Measurements from ENCODE around the gene SPDYE16. TPM values are rescaled to one million over a fixed set of nuclear protein-coding genes. Genes with fewer than 3 reads are reported as not detected.
"Not testable (repeated sequence)": the region's sequence is repeated elsewhere in the genome, so short reads cannot be mapped to it uniquely, and the experiment has no call there.

The SPDYE16 gene
- total RNA-seq, 1 donor: 0.36 TPM

DNA sequence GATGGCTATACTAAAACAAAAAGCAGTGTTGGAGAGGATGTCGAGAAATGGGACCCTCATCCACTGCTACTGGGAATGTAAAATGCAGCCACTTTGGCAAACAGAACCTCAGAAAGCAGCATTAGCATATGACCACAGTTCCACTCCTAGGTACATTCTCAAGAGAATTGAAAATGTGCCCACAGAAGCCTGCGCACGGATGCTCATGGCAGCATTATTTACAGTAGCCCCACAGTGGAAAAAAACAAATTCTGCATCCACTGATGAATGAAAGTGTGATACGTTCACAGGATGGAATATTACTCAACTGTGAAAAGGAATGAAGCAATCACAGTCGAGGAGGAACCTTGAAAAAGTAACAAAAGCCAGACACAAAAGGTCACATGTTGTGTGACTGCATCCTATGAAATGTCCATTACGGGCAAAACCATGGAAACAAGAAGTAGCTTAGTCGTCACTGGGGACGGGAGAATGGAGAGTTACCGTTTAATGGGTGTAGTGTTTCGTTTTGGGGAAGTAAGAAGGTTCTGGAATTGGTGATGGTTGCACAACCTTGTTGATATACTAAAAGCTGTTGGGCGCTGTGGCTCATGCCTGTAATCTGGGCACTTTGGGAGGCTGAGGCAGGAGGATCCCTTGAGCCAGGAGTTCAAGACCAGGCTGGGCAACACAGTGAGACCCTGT lies 35.2 kb downstream of the SPDYE16 start:
- Histone ChIP-seq H2AFZ (ENCODE audit: low read length) (no peak overlapping the region), H4K20me1 (ENCODE audit: insufficient read depth, low read length) (no peaks in the 10 kb centered on the region), H3K4me1 (ENCODE audit: insufficient read depth, low read length) (no peaks in the 10 kb centered on the region), H3K4me3 (ENCODE audit: insufficient read depth, low read length) (no peak overlapping the region), H3K9me3 (ENCODE audit: low read depth, low read length) (no peaks in the 10 kb centered on the region), H3K27ac (ENCODE audit: low read depth, low read length) (no peak overlapping the region), H3K4me2 (ENCODE audit: insufficient read depth, low read length) (no peak overlapping the region), H3K27me3 (ENCODE audit: insufficient read depth, low read length) (no peaks in the 10 kb centered on the region), H3K36me3 (ENCODE audit: insufficient read depth, low read length) (no peaks in the 10 kb centered on the region), H3K79me2 (ENCODE audit: insufficient read depth, low read length) (no peaks in the 10 kb centered on the region)
- DNase-seq (ENCODE audit: insufficient read length, low spot score, missing footprints): no peak
- TF ChIP-seq, protein P1, sequence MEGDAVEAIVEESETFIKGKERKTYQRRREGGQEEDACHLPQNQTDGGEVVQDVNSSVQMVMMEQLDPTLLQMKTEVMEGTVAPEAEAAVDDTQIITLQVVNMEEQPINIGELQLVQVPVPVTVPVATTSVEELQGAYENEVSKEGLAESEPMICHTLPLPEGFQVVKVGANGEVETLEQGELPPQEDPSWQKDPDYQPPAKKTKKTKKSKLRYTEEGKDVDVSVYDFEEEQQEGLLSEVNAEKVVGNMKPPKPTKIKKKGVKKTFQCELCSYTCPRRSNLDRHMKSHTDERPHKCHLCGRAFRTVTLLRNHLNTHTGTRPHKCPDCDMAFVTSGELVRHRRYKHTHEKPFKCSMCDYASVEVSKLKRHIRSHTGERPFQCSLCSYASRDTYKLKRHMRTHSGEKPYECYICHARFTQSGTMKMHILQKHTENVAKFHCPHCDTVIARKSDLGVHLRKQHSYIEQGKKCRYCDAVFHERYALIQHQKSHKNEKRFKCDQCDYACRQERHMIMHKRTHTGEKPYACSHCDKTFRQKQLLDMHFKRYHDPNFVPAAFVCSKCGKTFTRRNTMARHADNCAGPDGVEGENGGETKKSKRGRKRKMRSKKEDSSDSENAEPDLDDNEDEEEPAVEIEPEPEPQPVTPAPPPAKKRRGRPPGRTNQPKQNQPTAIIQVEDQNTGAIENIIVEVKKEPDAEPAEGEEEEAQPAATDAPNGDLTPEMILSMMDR (IDR thresholded peaks at IDR 0.05; ENCODE audit: extremely low read depth, low read depth, low read length): no peak

- H3K4me1 ChIP-seq (ENCODE audit: insufficient read depth, low read length); H3K4me2 ChIP-seq (ENCODE audit: insufficient read depth, low read length); H2AFZ ChIP-seq (ENCODE audit: low read length); DNase-seq (ENCODE audit: insufficient read length, low spot score, missing footprints); H3K79me2 ChIP-seq (ENCODE audit: insufficient read depth, low read length); H3K4me3 ChIP-seq (ENCODE audit: insufficient read depth, low read length); H3K36me3 ChIP-seq (ENCODE audit: insufficient read depth, low read length); H3K9me3 ChIP-seq (ENCODE audit: low read depth, low read length); H4K20me1 ChIP-seq (ENCODE audit: insufficient read depth, low read length); H3K27me3 ChIP-seq (ENCODE audit: insufficient read depth, low read length); H3K27ac ChIP-seq (ENCODE audit: low read depth, low read length): not testable (repeated sequence)
These were observed 36.5 kb downstream of the SPDYE16 start for GRCh38 chr7:76506643-76507042.

- Histone ChIP-seq H3K4me2 (ENCODE audit: insufficient read depth, low read length) (no peak overlapping the region), H3K79me2 (ENCODE audit: insufficient read depth, low read length) (no peaks in the 10 kb centered on the region), H3K27me3 (ENCODE audit: insufficient read depth, low read length) (no peaks in the 10 kb centered on the region), H4K20me1 (ENCODE audit: insufficient read depth, low read length) (no peaks in the 10 kb centered on the region), H3K36me3 (ENCODE audit: insufficient read depth, low read length) (no peaks in the 10 kb centered on the region), H3K9me3 (ENCODE audit: low read depth, low read length) (no peaks in the 10 kb centered on the region), H2AFZ (ENCODE audit: low read length) (no peak overlapping the region), H3K27ac (ENCODE audit: low read depth, low read length) (no peak overlapping the region), H3K4me1 (ENCODE audit: insufficient read depth, low read length) (no peaks in the 10 kb centered on the region), H3K4me3 (ENCODE audit: insufficient read depth, low read length) (no peak overlapping the region)
- TF ChIP-seq, protein P1 (IDR thresholded peaks at IDR 0.05; ENCODE audit: extremely low read depth, low read depth, low read length): no peak
- DNase-seq (ENCODE audit: insufficient read length, low spot score, missing footprints): peak; percentile 60
These were observed 37.0 kb downstream of the SPDYE16 start for GRCh38 chr7:76506081-76506440.

GRCh38 chr7:76505168-76506080 lies 37.7 kb downstream of the SPDYE16 start:
- H3K4me1 ChIP-seq (ENCODE audit: insufficient read depth, low read length): no peaks in the 10 kb centered on the region
- no peak overlapping the region for H3K4me3 ChIP-seq (ENCODE audit: insufficient read depth, low read length)
- H3K36me3 ChIP-seq (ENCODE audit: insufficient read depth, low read length): no peaks in the 10 kb centered on the region
- no peak overlapping the region for H3K4me2 ChIP-seq (ENCODE audit: insufficient read depth, low read length)
- TF ChIP-seq, protein P1 (IDR thresholded peaks at IDR 0.05; ENCODE audit: extremely low read depth, low read depth, low read length): no peak
- peak; percentile 50 for DNase-seq (ENCODE audit: insufficient read length, low spot score, missing footprints)
- no peak overlapping the region for H3K27ac ChIP-seq (ENCODE audit: low read depth, low read length)
- no peaks in the 10 kb centered on the region for H3K79me2 ChIP-seq (ENCODE audit: insufficient read depth, low read length)
- H3K9me3 ChIP-seq (ENCODE audit: low read depth, low read length): no peaks in the 10 kb centered on the region
- H2AFZ ChIP-seq (ENCODE audit: low read length): no peak overlapping the region
- H3K27me3 ChIP-seq (ENCODE audit: insufficient read depth, low read length): no peaks in the 10 kb centered on the region
- no peaks in the 10 kb centered on the region for H4K20me1 ChIP-seq (ENCODE audit: insufficient read depth, low read length)

DNA sequence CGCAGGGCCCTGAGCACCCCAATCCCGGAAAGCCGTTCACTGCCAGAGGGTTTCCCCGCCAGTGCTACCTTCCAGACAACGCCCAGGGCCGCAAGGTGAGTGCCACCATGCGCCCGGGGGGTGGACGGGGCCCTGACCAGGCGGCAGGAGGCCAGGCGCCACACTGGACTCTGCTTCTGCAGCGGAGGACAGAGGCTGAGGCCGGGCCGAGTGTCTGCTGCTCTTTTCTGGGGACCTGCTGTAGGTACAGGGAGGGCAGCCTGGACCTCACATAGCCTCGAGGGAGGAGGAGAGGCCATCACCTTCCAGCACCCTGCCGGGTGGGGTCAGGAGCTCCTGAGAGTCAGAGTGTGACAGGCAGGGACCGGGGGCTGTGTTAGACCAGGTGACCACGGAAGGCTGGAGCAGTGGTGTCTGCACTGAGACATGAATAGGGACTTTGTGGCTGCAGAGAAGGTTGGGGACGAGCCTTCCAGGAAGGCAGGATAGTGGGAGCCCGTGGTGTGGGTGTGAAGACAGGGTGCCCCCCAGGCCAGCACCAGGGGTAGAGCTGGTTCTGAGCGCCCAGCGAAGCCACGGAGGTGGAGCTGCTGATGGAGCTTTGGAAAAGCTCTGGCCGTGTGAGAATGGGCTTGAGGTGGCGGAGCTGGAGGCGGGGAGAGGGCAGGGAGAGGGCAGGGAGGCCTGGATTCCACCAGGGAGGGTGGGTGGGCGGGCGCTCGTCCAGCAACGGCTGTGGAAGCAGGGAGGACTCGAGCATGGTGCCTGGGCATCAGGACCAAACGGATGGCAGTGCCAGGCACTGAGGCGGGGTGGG lies 38.5 kb downstream of the SPDYE16 start:
- peak; percentile 72 for DNase-seq (ENCODE audit: insufficient read length, low spot score, missing footprints)
- not testable (repeated sequence) for H3K4me3 ChIP-seq (ENCODE audit: insufficient read depth, low read length); H3K4me1 ChIP-seq (ENCODE audit: insufficient read depth, low read length); H3K27ac ChIP-seq (ENCODE audit: low read depth, low read length); H3K36me3 ChIP-seq (ENCODE audit: insufficient read depth, low read length); H4K20me1 ChIP-seq (ENCODE audit: insufficient read depth, low read length); H3K9me3 ChIP-seq (ENCODE audit: low read depth, low read length); H3K4me2 ChIP-seq (ENCODE audit: insufficient read depth, low read length); H2AFZ ChIP-seq (ENCODE audit: low read length); H3K27me3 ChIP-seq (ENCODE audit: insufficient read depth, low read length); H3K79me2 ChIP-seq (ENCODE audit: insufficient read depth, low read length)

- not testable (repeated sequence) for H3K4me1 ChIP-seq (ENCODE audit: insufficient read depth, low read length); H3K4me3 ChIP-seq (ENCODE audit: insufficient read depth, low read length); H3K27me3 ChIP-seq (ENCODE audit: insufficient read depth, low read length); H3K79me2 ChIP-seq (ENCODE audit: insufficient read depth, low read length); H2AFZ ChIP-seq (ENCODE audit: low read length); H3K9me3 ChIP-seq (ENCODE audit: low read depth, low read length); H3K4me2 ChIP-seq (ENCODE audit: insufficient read depth, low read length); H3K36me3 ChIP-seq (ENCODE audit: insufficient read depth, low read length); H4K20me1 ChIP-seq (ENCODE audit: insufficient read depth, low read length); H3K27ac ChIP-seq (ENCODE audit: low read depth, low read length)
- DNase-seq (ENCODE audit: insufficient read length, low spot score, missing footprints): peak; percentile 64
These were observed 39.9 kb downstream of the SPDYE16 start for GRCh38 chr7:76503244-76503643.

Measured in osteoblast (primary cell).